Activated T-cell treated with anti-CD3 and anti-CD28 coated beads, Interleukin-2, amount 50 U/mL, for 4 hours (primary cell): ENCODE data around the gene ADGRG7. TPM values are rescaled to one million over a fixed set of nuclear protein-coding genes. Genes with fewer than 3 reads are reported as not detected.

Source experiments
- ATAC-seq, 2 donors: fragments of 200-7000 bp; cut with Tn5 transposase; one replicate each; pipeline ENCODE4 v1.10.0; 2021
- DNase-seq: peaks from one replicate; pipeline ENCODE4 v3.0.0-alpha.2; 2020
- H3K27me3 Mint-ChIP-seq: one replicate; pipeline ENCODE4 v1.8.0; 2021; ENCODE audit warnings: low read depth, mixed read lengths
- H3K36me3 Mint-ChIP-seq: one replicate; pipeline ENCODE4 v1.8.0; 2022; ENCODE audit warnings: mixed read lengths; ENCODE audit not compliant: insufficient read depth
- H3K4me1 Mint-ChIP-seq: one replicate; pipeline ENCODE4 v1.8.0; 2021; ENCODE audit warnings: low read depth, mixed read lengths
- H3K4me3 Mint-ChIP-seq: one replicate; pipeline ENCODE4 v1.8.0; 2021; ENCODE audit warnings: mild to moderate bottlenecking, moderate library complexity, mixed read lengths
- H3K9me3 Mint-ChIP-seq: one replicate; pipeline ENCODE4 v1.8.0; 2021; ENCODE audit warnings: mixed read lengths
- total RNA-seq, 3 donors: library from RNA; stranded (reverse); gene quantifications; one replicate each; pipeline ENCODE4 v1.2.1, GENCODE V29; 2021

Gene ADGRG7
- total RNA-seq, 3 donors from 2014 or later = not detected

DNA sequence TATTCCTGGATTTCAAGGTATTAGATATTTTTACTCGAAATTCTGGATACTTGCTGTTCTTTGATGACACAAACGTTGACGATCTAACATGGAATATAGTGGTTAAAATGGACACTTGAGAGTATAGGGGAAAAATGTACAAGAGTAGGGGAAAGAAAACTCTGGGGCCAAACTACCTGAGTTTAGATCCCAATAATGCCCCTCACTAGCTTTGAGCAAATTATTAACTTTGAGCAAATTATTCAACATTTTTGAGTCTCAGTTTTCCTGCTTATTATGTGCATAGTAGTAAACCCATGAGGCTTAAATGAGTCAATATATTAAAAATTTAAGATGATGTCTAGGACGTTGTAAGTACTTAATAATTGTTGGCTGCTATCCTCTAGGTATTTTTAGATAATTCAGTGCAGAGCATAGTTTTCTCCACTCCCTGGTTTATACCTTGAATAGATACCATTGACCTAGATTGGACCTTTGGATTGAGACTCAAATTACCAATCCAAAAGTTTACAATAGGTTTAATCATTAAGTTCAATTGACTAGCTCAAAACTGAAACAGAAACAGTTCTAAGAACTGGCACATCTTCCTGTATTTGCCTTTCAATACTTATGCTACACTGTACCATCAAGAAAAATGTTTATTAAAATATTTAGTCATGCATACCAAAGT, 4.5 kb downstream of the ADGRG7 start:
- DNase-seq (no peak), ATAC-seq (no peak)
- Mint-ChIP-seq H3K27me3 (peaks cover 37% of the 10 kb centered on the region), H3K4me1 (peaks cover 4% of the 10 kb centered on the region), H3K9me3 (no peaks in the 10 kb centered on the region), H3K4me3 (no peak overlapping the region), H3K36me3 (no peaks in the 10 kb centered on the region)

DNA sequence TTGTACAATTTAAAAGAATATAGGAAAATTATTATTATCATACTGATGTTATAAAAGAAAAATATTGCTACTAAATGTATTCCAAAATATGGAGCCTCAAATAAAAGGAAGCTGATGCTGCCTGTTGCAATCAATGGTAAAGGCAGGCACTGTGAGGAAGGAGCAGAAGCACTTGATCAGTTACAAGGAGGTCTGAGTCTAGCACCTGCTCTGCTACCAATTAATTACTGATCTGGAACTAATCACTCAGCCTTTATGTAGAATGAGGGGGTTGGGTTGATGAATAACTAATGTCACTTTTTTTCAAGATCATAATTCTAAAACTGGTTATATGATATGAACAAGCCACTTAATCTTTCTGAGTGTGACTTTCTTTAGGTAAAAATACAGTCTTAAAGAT, 5.5 kb downstream of the ADGRG7 start:
- no peak for DNase-seq
- no peak for ATAC-seq
- no peaks in the 10 kb centered on the region for H3K9me3 Mint-ChIP-seq
- H3K4me3 Mint-ChIP-seq = no peak overlapping the region
- H3K4me1 Mint-ChIP-seq = no peaks in the 10 kb centered on the region
- no peaks in the 10 kb centered on the region for H3K36me3 Mint-ChIP-seq
- H3K27me3 Mint-ChIP-seq = peaks cover 31% of the 10 kb centered on the region

DNA sequence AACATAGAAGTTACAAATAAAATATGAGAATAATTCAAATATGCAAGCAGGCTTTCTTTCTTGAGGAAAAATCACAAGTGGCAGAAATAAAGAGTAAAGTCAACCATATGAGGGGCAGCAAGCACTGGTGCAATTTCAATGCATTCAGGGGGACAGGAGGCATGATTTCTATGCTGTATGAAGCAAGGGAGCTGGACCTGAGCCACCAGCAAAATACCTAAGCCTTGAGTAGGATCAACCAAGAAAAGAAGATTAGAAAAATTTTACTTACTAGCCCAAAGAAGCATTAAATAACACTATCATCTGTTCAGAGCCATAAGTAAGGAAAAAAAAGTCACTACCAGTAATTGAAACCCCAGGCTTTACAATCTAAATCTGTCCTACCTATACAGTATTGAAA, 6.3 kb downstream of the ADGRG7 start:
- Mint-ChIP-seq H3K27me3 (peaks cover 27% of the 10 kb centered on the region), H3K9me3 (no peaks in the 10 kb centered on the region), H3K4me3 (no peak overlapping the region), H3K4me1 (no peaks in the 10 kb centered on the region), H3K36me3 (no peaks in the 10 kb centered on the region)
- no peak for ATAC-seq
- DNase-seq = no peak

DNA sequence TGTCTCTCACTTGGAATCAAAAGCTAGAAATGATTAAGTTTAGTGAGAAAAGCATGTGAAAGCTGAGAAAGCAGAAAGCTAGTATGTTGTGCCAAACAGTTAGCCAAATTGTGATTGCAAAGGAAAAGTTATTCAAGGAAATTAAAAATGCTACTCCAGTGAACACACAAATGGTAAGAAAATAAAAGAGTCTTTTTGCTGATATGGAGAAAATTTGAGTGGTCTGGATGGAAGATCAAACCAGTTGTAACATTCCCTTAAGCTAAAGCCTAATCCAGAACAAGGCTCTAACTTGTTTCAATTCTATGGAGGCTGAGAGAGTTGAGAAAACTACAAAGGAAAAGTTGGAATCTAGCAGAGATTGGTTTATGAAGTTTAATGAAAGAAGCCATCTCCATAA, 11.8 kb downstream of the ADGRG7 start:
- no peak for ATAC-seq
- Mint-ChIP-seq H3K4me1 (no peaks in the 10 kb centered on the region), H3K27me3 (peaks cover 4% of the 10 kb centered on the region), H3K4me3 (no peak overlapping the region), H3K9me3 (peaks cover 6% of the 10 kb centered on the region), H3K36me3 (no peaks in the 10 kb centered on the region)
- DNase-seq = no peak

DNA sequence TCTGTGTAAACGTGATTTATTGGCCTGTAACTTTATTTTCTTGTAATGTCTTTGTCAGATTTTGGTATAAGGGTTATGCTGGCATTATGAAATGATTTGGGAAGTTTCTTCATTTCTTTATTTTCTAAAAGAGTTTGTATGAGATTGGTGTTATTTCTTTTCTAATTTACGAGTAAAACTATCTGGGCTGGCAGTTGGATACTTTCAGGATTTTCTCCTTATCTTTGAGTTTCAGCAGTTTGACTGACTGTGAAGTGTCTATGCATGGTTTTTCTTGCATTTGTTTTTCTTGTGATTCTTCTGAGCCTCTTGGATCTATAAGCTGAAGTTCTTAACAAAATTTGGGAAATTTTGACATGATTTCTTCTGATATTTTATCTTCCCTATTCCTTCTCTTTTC, 18.1 kb downstream of the ADGRG7 start:
- no peaks in the 10 kb centered on the region for H3K4me1 Mint-ChIP-seq

DNA sequence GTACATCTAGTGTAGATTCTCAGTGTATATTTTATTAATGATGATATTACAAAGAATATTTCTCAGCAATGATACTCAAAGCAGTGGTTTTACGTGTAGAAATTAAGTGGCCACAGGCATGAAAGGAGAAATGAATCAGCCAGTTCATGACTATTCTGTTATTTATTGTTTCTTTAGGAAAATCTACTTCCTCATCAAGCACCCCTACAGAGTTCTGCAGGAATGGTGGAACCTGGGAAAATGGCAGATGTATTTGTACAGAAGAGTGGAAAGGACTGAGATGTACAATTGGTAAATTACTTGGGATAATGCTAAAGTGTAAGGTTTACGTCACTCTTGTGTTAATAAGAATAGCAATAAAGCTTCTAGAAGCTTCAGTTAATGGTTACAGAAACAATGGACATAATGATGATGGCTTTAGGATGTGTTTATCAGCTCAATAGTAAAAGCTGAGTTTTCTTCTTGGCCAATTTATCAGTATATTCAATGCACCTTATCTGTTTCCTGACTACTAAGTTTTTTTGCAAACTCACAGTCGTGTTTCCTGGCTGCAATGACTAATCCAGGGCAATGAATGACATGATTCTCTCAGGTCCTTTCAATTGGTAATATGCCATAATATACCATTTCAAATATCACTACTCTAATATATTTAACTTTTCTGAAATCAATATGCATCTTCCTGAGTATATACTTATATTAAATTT, 20.2 kb downstream of the ADGRG7 start:
- DNase-seq (no peak), ATAC-seq (no peak)
- Mint-ChIP-seq H3K9me3 (peaks cover 3% of the 10 kb centered on the region), H3K27me3 (peaks cover 4% of the 10 kb centered on the region), H3K4me1 (no peaks in the 10 kb centered on the region), H3K4me3 (no peak overlapping the region), H3K36me3 (no peaks in the 10 kb centered on the region)

More for the DNA sequence above, 18.1 kb downstream of the ADGRG7 start:
- no peak for ATAC-seq
- H3K9me3 Mint-ChIP-seq = peaks cover 6% of the 10 kb centered on the region
- H3K4me3 Mint-ChIP-seq = no peak overlapping the region
- H3K27me3 Mint-ChIP-seq = peaks cover 6% of the 10 kb centered on the region
- H3K36me3 Mint-ChIP-seq = no peaks in the 10 kb centered on the region
- DNase-seq = no peak

DNA sequence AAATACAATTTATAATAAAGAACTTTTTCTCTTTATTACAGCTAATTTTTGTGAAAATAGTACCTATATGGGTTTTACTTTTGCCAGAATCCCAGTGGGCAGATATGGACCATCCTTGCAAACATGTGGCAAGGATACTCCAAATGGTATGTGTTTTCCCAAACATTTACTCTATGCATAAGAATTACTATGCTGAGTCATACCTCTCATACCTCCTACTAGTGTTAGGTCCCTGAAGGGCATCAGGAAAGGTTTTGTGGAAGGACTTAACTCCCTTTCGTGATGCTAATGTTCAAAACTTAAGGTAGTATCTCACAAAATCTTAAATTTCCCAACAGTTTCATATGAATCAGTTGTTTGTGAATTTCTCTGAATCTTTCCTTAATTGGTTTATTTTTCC, 21.3 kb downstream of the ADGRG7 start:
- H3K4me3 Mint-ChIP-seq = no peak overlapping the region
- H3K9me3 Mint-ChIP-seq = no peaks in the 10 kb centered on the region
- no peaks in the 10 kb centered on the region for H3K4me1 Mint-ChIP-seq
- H3K27me3 Mint-ChIP-seq = peaks cover 4% of the 10 kb centered on the region
- DNase-seq (no peak), ATAC-seq (no peak)
- no peaks in the 10 kb centered on the region for H3K36me3 Mint-ChIP-seq

DNA sequence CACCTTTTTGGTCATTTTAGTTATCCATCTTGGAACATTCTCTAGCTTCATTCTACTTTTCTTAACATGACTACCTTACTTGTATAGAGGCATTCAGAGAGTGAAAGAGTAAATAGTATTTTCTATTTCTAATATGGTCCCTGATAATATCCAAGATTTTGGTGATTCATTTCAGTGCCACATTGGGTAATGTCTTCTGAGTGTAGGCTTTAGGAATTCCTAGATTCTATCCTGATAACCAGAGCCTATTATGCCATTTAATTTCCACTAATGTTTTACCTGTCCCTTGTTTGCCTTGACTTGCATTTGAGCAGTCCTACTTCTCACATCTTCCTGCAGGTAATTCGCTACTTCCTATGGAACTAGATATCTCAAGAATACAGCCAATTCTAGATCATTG, 21.8 kb downstream of the ADGRG7 start:
- DNase-seq (no peak), ATAC-seq (no peak)
- H3K27me3 Mint-ChIP-seq = peaks cover 4% of the 10 kb centered on the region
- H3K9me3 Mint-ChIP-seq = no peaks in the 10 kb centered on the region
- H3K4me3 Mint-ChIP-seq = no peak overlapping the region
- no peaks in the 10 kb centered on the region for H3K36me3 Mint-ChIP-seq
- H3K4me1 Mint-ChIP-seq = no peaks in the 10 kb centered on the region

DNA sequence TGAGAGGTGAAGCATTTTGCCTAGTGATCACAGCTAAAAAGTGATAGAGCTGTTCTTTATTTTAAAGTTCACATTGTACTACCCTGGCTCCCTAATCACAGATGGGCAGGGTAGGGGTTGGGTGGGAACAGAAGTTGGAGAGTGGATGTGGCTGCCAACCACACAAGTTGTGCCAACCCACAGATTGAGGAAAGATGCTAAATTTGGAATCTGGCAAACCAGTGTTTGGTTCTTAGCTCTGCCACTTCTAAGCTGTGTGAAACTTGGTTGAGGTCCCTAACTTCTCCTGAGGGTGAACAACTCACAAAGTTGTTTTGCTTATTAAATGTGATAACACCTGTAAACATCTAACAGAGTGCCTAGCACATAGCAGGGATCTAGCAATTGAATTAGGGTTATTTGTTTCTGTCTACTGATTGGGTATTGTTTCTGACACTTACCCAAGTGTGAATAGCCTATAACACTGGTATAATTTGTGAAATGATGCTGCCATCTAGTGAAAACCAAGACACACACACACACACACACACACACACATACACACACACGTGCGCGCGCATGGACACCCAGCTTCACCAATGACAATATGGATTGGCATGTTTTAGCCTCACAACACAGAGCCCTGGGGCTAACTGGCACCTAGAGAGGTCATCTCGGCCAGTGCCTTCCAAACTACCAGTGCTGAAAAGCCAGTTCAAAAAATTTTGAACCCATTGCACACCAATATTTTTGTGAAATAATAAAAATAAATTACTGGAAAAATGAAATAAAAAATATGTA, 25.3 kb downstream of the ADGRG7 start:
- Mint-ChIP-seq H3K4me3 (no peak overlapping the region), H3K27me3 (peaks cover 2% of the 10 kb centered on the region), H3K9me3 (no peaks in the 10 kb centered on the region), H3K4me1 (peaks cover 2% of the 10 kb centered on the region), H3K36me3 (no peaks in the 10 kb centered on the region)
- ATAC-seq (peak in 1 of 2 donors; percentile 7), DNase-seq (no peak)

DNA sequence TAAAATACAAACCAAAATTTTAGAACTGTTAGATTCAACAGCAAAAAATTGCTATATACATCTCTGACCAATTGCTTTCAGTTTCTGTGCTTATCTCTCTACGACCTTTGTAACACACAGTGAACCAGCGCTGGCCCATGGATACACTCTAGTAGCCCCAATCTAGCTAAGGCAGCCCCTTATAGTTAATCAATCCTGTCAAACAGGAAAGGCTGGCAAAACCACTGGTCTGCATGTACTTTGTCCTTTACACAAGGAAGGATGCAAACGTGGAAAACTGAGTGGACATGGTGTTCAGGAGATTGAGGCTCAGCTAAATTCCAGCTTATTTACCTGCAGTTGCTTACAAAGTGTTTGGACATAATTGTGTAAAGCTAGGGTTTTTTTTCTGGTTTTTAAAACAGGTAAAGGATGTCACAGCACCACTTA, 25.9 kb downstream of the ADGRG7 start:
- peaks cover 2% of the 10 kb centered on the region for H3K27me3 Mint-ChIP-seq
- no peak for ATAC-seq
- H3K4me1 Mint-ChIP-seq = peaks cover 2% of the 10 kb centered on the region
- no peak for DNase-seq
- no peaks in the 10 kb centered on the region for H3K9me3 Mint-ChIP-seq
- no peak overlapping the region for H3K4me3 Mint-ChIP-seq
- H3K36me3 Mint-ChIP-seq = no peaks in the 10 kb centered on the region

DNA sequence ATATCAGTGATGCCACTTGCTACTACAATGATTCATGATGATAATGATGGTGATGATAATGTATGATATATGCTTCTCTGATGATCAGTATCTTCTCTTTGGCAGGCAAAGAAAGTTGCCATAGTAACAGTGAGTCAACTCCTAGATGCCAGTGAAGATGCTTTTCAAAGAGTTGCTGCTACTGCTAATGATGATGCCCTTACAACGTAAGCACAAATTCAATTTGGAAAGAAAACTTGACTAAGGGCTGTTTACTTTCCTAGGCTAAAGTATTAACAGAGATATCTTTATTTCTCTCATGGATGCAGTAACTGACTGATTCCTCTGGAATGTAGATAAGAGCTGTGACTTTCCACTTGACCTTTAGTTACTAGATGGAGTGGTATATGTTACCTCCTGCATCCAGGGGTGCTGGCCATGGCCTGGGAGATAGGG, 27.8 kb downstream of the ADGRG7 start:
- Mint-ChIP-seq H3K9me3 (no peaks in the 10 kb centered on the region), H3K4me3 (no peak overlapping the region), H3K36me3 (no peaks in the 10 kb centered on the region), H3K27me3 (peaks cover 2% of the 10 kb centered on the region), H3K4me1 (peaks cover 2% of the 10 kb centered on the region)
- ATAC-seq (peak; percentile 62 to 70), DNase-seq (no peak)

DNA sequence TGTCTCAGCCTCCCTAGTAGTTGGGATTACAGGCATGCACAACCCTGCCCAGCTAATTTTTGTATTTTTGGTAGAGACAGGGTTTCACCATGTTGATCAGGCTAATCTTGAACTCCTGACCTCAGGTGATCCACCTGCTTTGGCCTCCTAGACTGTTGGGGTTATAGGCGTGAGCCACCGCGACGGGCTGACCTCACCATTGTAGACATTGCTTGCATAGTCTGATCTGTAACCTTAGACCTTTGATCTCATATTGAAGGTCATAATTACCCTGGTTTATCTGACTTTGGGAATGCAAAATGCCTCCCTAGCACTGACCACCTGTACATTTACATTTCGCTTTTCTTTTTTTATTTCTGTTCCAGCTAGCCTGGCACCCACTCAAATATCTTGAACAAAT, 31.2 kb downstream of the ADGRG7 start:
- Mint-ChIP-seq H3K4me1 (peaks cover 2% of the 10 kb centered on the region), H3K27me3 (peaks cover 2% of the 10 kb centered on the region), H3K4me3 (no peak overlapping the region), H3K36me3 (no peaks in the 10 kb centered on the region), H3K9me3 (no peaks in the 10 kb centered on the region)
- no peak for ATAC-seq
- DNase-seq = no peak

DNA sequence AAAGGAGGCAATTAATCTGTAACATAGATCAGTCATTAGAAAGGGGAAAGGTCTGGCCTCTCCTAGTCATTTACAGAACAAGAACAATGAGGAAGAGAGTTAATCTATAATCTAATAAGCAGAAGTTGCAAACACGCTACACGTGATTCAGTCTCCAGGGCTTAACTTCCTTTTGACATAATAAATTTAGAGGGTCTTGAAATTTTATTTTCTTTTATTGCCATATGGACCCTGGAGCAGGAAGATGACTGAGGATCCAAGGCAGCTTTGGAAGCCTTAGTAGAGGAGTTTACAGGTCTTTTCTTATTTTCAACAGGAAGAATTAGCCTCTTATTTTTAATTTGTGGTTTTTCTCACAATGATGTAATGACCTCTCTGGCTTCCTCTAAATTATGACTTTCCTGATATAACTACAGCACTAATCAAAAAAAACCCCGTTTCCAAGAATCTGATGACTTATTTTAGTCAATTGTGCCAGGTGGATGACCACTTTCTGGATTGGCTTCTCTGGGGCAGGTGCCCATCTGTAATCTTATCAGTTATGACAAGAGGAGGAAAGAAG, 32.2 kb downstream of the ADGRG7 start:
- Mint-ChIP-seq H3K4me1 (peaks cover 2% of the 10 kb centered on the region), H3K36me3 (no peaks in the 10 kb centered on the region), H3K9me3 (no peaks in the 10 kb centered on the region), H3K4me3 (no peak overlapping the region), H3K27me3 (peaks cover 4% of the 10 kb centered on the region)
- ATAC-seq (no peak), DNase-seq (no peak)

DNA sequence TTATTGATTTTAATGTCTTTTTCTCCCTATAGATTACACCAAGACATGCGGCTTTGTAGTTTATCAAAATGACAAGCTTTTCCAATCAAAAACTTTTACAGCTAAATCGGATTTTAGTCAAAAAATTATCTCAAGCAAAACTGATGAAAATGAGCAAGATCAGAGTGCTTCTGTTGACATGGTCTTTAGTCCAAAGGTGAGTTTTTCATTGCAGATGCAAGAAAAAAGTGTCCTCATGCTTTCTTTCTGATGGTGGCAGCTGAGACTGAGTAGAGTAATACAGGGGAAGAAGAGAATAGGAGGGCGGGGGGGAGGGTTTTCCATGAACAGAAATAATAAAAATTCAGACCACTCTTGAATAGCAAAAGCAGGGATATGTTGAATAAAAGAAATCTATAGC, 36.5 kb downstream of the ADGRG7 start:
- H3K4me1 Mint-ChIP-seq = peaks cover 7% of the 10 kb centered on the region
- H3K4me3 Mint-ChIP-seq = no peak overlapping the region
- H3K36me3 Mint-ChIP-seq = no peaks in the 10 kb centered on the region
- H3K9me3 Mint-ChIP-seq = no peaks in the 10 kb centered on the region
- no peak for DNase-seq
- H3K27me3 Mint-ChIP-seq = peaks cover 6% of the 10 kb centered on the region
- ATAC-seq = no peak
